SW 1271 (cell line): ENCODE results near the gene CPLX4.
A peak's percentile ranks its signal among the peaks of the same experiment; 100 is the strongest.

Source experiments
- DNase-seq, 2 experiments: peaks; one replicate each; lab custom pipeline; 2025; lab: John Stamatoyannopoulos, UW

CPLX4 gene, protein sequence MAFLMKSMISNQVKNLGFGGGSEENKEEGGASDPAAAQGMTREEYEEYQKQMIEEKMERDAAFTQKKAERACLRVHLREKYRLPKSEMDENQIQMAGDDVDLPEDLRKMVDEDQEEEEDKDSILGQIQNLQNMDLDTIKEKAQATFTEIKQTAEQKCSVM

DNA sequence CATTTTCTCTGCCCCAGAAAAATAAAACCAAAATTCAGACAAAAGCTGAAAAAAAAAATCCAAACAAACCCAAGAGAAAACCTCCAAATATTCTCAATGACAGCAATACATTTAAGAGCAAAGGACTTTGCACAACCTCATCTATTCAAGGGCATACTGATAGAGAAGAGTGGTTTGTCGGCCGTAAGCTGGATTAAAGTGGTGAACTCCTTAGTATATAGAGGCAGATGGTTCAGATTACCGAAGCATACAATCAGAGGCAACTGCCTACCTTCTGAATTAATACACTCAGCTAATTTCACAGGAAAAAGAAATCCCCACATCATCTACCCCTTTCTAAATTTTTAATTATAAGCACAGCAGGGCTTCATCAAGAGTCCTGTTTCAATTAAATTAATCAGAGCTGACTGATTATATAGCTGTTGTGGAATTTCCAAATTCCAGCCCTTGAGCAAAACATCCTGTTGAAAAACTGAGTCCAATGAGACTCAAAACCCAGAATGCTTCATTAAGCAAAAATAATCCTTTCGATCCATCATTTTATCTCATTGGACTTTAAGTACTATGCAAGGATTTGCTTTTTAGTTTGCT lies at the start of gene CPLX4:
Gene CPLX4, minus strand, starts transcription at position 190 of the 591 bp plus-strand sequence. Its CDS starts 187 bp downstream, at position 3.
- no peak for DNase-seq

DNA sequence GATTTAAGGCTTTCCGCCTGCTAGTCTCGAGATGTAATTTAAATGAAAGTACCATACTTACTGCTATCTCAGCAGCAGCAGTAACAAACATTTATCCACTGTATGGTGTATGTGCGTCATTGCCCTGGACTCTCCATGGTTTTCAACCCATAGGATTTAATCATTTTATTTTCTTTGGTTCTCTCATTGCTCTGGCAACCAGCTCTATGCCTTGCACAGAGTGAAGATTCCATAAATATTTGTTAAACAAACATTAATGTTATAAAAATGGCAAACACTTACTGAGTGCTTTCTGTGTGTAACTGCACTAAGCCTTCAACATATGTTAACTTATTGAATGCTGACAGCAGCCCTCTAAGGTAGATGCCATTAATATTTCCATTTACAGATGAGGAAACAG lies 41.9 kb upstream of the CPLX4 start:
- no peak for DNase-seq

DNA sequence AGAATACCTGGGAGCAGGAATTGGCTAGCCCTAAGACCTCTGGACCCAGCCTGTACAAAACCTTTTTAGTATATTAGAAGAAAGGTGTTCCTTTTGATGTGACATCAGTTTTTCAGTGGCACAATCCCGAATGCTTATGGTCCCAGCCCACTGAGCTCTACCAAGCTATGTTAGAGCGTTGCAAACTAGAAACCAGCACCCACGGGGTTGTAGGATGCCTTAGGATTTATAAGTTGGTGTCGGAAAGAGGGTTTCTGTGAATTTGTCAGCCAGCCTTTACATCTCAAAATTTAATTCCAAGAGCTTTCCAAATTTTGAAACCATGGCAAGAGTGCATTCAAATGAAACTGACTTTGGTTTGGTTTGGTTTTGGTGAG lies 41.1 kb upstream of the CPLX4 start:
- no peak for DNase-seq

DNA sequence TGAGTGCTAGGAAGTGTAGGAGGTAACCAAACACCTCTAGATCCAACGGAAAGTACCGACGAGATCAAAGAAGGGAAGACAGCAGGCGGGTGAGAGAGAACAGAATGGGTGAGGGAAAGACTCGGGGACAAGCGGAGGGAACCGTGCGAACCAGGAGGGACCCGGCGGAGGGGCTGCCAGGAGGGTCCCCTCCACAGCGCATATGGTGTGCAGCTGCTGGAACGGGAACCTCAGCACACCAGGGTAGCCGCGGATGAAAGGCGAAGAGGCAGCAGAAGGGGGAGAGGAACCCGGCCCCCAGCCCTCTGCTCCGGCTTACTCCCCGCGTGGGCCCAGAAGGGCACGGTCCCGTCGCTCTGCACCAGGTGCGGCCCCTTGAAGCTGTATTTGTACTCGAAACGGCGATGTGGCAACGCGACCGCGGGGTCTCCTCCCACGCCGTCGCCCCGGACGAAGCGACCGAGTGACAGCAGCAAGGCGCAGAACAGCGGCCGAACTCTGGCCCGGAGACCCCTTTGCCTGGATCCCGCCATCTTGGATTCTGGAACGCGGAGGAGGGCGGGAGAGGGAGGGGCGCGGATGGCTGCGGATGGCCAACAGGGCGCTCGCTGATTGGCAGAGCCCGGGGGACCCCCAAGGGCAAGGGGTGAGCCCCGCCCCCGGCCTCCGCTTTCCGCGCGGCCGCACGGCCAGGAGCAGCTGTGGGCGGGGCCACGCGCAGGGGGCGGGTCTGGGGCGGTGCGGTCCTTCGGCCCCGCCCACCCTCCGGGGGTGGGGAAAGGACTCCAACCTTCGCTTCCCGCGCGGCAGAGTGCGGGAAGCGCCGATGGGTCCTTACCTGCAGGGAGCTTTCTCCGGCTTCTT lies 40.5 kb upstream of the CPLX4 start, which contains the start of gene LMAN1:
Gene LMAN1, minus strand, starts transcription at position 554 of the 864 bp plus-strand sequence. Its CDS starts 21 bp downstream, at position 533.
- DNase-seq, result peak; percentile 59 to 80

DNA sequence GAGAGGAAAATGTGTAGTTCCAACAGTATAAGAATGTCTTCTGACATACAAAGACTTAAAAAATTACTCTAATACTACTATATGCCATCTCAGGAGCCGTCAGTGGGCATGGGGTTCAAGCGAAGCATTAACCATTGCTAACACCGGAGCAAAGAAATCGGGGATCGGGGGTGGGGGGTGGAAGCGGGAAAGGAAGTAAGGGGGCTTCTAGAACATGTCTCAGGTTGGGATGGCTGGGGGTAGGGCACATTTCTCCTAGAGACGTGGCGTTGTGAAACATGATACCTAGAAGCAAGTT lies 39.9 kb upstream of the CPLX4 start:
- DNase-seq, result no peak

DNA sequence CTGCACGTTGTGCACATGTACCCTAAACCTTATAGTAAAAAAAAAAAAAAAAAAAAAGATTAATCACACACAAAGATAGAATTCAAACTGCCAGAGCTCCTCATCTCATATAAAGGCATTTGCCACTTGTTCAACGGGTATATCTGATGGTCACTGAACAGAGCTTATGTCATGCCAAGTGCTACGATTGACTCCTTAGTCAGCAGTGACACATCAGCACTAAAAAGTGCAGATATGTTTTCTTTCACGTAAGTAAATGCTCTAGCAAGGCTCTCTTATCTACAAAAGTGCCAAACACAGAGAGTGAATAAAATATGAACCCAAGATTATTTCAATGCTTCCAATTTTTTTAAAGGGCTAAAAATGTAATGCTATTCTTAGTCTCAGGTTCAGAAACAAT lies 39.5 kb upstream of the CPLX4 start:
- peak; percentile 4 to 35 for DNase-seq

DNA sequence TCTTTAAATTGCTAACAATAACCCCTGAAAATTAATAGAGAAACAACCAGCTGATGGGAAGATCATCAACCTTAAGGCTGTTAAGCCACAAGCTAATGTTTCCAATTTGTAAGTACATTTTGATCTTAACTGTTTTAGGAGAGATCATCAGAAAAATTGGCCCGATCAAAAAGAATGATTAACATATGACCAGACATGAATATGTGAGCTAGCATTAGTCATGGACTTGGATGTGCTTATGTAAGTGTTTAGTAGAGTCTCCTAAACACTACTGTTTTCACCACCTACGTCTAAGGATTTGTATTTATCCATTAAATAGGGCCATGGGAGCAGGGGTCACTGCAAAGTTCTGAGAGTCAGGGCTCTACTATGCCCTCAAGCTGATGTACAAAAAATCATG lies 36.3 kb upstream of the CPLX4 start:
- DNase-seq, result no peak

DNA sequence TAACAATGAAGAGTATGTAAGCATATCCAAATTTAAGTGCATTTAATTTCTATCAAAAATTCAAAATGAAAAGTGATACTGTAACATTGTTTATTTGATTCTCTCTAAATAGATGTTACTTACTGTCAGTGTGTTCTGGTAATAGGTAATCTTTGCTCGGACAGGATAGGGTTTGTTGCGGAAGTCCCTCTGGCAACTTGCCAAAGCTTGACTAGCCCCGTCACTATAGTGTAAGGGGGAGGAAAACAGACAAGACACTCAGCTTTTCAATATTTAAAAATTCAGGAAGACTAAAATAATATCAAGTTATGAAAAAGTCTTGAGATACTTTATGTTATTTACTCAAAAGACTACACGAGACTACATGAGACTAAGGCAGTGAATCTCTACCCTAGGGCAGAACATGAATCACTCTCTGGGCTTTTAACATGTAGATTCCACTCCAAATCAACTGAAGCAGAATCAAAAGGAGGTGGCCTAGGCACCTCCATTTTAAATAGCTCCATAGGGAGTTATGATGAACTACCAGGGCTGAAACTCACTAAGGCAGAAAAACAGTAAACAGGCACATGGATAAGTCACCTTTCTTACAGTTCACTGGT lies 34.7 kb upstream of the CPLX4 start:
- DNase-seq, result no peak

DNA sequence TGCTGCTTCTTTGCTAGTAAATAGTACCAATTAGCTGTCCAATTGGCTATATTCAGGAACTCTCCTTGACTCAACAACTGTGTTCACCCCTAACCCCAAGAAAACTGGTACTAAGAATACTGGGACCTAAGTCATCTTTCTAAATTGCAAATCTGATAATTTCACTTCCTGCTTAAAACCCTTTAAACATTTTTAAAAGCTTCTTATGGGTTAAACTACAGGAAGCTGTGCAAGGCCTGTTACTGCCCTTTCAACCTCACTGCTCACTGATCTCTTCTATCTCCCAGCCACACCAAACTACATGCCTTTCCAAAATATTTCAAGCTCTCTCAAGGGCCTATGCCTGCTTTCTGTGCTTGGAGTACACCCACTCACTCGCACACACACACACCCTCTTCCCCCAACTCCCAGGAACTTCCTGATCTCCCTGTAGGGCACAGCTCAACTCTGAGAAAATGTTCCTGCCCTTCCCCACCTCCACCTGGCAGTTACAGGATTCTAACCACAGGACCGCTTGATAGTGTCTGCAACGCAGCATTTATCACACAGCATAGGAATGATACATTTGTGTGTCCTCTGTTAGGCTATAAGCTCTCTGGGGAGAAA lies 33.9 kb upstream of the CPLX4 start:
- DNase-seq, result no peak

DNA sequence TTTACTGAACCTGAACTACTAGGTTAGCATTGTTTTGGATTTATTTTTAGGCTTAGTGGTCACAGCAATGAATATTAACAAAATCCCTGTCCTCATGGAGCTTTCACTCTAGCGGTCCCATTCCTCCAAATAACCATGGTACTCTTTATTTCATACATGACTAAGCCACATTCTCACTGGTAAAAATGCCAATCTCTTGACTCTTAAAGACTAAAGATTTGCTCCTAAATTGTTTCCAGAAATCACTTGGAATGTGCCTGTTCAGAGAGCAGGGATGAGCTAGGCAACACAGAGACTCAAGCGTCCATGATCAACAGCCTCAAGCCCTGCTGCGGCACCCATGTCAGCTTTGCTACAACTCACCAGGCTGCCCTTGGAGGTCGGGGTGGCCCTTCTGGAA lies 27.1 kb upstream of the CPLX4 start:
- DNase-seq, result no peak

DNA sequence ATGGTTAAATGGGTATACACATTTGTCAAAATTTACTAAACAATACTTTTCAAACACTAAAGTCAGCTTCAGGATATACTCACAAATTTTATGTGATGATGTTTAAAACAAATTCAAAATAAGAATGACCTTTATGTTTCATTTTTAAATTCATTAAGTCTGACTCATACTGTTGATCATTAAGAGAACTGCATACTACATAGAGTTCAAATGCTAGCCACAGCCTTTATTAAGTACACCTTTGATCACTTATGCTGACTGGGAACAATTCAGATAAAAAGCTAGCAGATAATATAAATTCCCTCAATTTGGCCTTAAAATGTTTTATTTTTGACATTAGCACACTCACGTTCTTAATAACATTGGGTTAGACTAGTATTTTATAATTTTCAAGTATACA lies 26.5 kb upstream of the CPLX4 start:
- no peak for DNase-seq

DNA sequence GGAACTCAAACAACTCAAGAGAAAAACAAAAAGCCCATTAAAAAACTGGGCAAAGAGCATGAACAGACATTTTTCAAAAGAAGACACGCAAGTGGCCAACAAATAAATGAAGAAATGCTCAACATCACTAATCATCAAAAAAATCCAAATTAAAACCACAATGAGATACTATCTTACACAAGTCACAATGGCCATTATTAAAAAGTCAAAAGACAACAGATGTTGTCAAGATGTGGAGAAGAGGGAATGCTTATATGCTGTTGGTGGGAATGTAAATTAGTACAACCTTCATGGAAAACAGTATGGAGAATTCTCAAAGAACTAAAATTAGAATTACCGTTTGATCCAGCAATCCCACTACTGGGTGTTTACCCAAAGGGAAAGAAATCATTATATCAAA lies 25.5 kb upstream of the CPLX4 start:
- DNase-seq, result no peak

DNA sequence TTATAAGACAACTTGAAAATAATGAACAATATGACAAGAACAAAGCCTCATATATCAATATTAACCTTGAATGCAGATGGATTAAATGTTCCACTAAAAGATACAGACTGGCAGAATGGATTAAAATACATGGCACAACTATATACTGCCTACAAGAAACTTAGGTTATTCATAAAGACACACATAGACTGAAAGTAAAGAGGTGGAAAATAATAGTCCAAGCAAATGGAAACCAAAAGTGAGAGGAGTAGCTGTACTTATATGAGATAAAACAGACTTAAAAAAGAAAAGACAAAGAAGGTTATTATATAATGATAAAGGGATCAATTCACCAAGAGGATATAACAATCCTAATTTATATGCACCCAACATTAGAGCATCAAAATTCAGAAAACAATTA lies 22.4 kb upstream of the CPLX4 start:
- DNase-seq, result no peak

DNA sequence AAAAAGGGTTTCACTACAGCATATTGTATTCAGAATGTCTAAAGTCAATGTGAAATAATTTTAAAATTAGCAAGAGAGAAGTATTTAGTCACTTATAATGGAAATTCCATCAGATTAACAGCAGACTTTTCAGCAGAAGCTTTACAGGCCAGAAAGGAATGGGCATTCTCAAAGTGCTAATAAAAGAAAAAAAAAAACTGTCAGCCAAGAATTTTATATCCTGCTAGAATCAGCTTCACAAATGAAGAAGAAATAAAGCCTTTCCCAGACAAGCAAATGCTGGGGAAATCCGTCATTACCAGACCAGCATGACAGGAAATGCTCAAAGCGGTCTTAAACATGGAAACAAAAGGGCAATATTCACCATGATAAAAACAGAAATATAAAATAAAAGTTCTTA lies 21.9 kb upstream of the CPLX4 start:
- no peak for DNase-seq

DNA sequence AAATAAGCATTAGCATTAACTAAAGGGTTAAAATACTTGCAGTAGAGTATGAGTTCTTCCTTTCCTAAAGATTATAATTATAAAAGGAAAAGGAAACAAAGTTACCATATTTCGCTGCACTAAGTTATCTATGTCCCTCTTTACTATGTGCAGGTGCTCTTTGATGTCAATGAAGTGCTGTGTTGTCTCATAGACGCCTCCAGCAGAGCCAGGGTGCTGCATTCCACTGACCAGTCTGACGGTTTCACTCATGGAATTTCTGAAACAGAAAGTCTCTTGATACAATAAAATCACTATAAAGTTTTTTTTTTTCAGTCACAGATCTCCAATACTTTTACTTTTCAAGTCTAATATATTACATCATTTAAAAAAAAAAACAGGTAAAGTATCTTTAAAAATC lies 14.5 kb upstream of the CPLX4 start:
- no peak for DNase-seq

DNA sequence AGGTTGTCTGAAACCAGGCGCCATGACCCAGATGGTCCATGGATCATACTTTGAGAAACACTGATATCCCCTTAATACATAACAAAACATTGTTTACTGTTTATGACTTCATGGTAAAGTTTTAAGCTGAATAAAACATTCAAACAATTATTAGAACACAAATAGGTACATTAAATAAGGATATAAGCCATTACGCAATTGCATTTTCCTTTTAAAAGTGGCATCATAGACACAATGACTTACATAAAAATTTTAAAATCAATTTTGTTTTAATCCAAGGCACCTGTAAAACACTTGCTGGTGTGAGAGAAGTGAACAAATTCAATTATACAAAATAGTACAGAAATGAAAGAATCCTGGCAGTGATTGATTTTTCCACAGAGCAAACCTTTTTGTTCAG lies 10.2 kb upstream of the CPLX4 start:
- DNase-seq, result no peak

DNA sequence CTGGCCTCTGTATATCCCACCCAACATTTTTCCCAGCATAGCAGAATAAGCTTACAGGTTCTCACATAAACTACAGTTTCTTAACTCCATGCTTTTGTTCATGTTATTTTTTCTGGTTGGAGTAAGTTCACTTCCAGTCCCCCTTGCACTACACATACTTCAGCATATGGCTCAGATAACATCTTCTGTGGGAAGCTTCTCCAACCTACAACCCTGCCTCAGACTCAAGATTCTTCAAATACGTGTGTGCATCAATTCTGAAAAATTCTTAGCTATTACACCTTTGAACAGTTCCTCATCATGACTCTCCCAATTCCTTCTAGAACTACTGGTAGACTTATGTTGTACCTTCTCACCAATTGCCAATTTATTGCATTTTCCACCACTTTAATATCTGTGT lies 7.5 kb upstream of the CPLX4 start:
- DNase-seq, result no peak

DNA sequence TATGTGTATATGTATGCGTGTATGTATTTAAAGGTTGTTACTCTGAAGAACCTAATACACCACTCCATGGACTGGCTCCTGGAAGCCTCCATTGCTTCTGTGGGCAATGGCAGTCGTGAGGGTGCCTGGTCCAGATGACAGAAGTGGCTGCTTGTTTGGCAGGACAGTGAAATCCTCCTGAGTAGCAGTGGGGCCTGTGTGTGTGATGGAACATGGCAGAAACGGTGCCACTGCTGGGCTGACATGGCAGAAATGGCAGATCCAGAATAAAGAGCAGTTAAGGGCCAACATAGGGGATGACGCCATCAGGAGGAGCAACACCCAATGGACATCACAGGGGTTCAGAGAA lies 6.1 kb upstream of the CPLX4 start:
- no peak for DNase-seq

DNA sequence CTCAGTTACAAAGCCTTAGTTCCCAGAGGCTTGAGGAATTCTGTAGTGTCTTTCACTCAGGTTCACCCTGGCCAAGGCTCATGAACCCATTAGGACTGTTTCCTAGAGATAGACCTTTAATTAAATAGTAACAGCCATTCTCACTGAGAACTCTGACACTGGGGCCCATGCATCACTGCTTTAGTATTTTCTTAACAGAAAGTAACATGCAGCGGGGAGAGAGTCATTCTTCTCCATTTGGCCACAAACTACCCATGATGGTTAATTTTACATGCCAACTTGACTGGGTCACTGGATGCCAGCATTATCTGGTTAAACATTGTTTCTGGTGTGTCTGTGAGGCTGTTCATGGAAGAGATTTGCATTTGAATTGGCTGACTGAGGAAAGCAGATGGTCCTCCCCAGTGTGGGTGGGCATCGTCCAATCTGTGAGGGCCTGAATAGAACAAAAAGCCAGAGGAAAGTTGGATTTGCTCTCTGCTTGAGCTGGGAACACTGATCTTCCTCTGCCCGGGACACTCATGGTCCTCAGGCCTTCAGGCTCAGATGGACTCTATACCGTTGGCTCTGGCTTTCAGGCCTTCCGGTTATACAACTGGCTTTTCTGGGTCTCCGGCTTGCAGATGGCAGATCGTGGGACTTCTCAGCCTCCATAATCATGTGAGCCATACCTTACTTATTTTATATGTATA lies 5.6 kb upstream of the CPLX4 start:
- DNase-seq, result no peak

DNA sequence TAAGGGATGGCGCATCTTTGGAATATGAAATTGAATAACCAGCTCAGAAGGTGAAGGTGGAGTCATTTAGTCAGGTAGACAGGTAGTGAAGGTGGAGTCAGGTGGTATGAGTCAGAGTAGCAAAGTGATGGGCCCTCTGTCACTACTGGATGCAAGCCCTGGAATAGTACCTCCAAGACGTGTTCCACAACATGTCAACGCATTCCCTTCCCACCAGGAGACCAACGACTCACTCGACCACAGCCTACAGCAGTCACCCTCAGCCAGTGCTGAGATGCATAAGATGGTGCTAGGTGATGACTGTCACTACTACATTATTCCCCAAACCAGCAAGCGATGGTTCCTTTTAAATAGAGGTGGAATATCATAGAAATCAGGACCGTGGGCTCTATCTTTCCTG lies 6.8 kb downstream of the CPLX4 start:
- DNase-seq, result no peak

DNA sequence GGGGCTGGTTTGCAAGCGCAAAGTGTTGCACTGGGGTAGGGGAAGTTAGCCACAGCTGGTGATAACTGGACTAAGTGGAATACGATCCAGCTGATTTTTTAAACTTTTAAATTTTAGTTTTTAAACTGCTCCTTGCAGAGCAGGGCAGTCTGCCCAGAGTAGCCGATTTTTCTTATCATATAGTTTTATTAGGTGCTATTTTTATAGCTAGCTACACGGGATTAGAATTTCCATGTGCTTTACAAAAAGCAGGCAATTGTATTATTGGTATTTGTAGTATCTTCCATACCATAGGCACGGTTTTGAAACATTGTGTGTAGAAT lies 9.6 kb downstream of the CPLX4 start:
- no peak for DNase-seq

DNA sequence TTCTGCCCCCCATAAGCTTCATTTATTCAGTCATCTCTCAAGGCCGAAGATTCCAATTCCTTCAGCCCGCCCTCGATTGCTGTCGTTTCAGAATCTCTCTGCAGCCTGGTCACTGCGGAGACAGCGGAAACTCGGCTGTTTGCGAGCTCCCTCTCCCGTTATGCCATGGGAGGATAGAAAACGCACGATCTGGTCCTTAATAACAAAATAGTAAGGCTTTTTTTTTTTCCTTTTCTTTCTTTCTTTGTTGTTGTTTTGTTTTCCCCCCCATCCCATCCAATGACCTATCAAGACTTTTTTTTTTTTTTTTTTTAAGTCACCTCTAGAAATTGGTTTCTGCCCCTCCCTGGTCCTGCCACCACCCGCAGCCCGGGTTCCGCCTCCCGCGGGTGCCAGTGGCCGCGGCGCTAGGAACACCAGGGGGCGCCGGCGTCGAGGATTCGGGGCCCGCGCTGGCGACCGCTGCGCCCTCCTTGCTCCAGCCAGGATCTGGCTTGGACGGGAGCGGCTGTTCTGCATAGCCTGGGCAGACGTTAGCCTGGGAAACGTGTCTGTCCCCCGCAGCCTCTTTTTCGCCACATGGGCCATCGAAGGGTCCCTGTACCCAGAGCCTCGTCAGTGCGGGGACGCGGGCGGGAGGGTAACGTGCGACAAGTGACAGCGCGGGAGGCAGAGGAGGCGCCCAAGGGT lies 10.1 kb downstream of the CPLX4 start:
- peak in 1 of 2 experiments; percentile 35 for DNase-seq
